NB4 (cell line): ENCODE results near the gene ADH1A.

Experiments used
- POLR2A ChIP-seq: IDR thresholded peaks from 2 replicates; pipeline ENCODE4 v1.6.1; 2011; ENCODE audit warnings: mild to moderate bottlenecking; ENCODE audit not compliant: insufficient read length; ENCODE audit errors: extremely low read depth
- TF ChIP-seq, protein P1 (sequence below): IDR thresholded peaks from one replicate; pipeline ENCODE4 v1.5.1; 2012; ENCODE audit warnings: low read depth, low read length

DNA sequence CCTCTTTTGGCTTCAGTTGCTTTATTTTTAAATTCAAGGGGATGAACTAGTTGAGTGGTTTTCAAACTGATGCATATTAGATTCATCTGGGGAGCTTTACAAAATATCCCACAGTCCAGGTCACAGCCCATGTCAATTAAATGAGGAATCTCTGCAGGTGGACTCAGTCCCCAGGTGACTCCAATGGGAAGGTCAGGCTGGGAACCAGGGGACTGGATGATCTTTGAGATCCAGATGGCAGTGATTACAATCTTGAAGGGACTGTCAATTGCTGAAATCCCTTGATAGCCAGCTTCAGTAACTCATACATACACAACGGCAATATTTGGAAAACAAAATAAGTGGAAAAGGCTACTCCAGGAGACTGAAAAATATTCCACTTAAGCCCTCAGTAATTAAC, 23.4 kb upstream of the ADH1A start:
- TF ChIP-seq, protein P1, sequence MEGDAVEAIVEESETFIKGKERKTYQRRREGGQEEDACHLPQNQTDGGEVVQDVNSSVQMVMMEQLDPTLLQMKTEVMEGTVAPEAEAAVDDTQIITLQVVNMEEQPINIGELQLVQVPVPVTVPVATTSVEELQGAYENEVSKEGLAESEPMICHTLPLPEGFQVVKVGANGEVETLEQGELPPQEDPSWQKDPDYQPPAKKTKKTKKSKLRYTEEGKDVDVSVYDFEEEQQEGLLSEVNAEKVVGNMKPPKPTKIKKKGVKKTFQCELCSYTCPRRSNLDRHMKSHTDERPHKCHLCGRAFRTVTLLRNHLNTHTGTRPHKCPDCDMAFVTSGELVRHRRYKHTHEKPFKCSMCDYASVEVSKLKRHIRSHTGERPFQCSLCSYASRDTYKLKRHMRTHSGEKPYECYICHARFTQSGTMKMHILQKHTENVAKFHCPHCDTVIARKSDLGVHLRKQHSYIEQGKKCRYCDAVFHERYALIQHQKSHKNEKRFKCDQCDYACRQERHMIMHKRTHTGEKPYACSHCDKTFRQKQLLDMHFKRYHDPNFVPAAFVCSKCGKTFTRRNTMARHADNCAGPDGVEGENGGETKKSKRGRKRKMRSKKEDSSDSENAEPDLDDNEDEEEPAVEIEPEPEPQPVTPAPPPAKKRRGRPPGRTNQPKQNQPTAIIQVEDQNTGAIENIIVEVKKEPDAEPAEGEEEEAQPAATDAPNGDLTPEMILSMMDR, result no peak
- TF ChIP-seq POLR2A, result no peak
